Panc1 (cell line): ENCODE measurements around the gene MIOX.

ENCODE experiments used
- POLR2AphosphoS5 ChIP-seq: IDR thresholded peaks from 2 replicates; pipeline ENCODE4 v1.6.1; 2012; ENCODE audit warnings: mild to moderate bottlenecking, low read depth, low read length, moderate library complexity
- SIN3A ChIP-seq: IDR thresholded peaks from 2 replicates; pipeline ENCODE4 v1.6.1; 2012; ENCODE audit warnings: low read depth, mild to moderate bottlenecking, low read length, moderate library complexity, borderline replicate concordance; ENCODE audit not compliant: insufficient read depth
- TCF7L2 ChIP-seq: IDR thresholded peaks from 2 replicates; pipeline ENCODE4 v1.6.1; 2011; ENCODE audit warnings: mild to moderate bottlenecking, low read depth, low read length, inconsistent platforms
- TF ChIP-seq, protein P1 (sequence below): fragments of 450-650 bp; IDR thresholded peaks from 2 replicates; pipeline ENCODE4 v1.5.1; 2017; ENCODE audit warnings: mild to moderate bottlenecking
- TF ChIP-seq, protein P2 (sequence below), 2 experiments: IDR thresholded peaks; 2 replicates each; pipeline ENCODE4 v1.6.1; 2011 to 2012; ENCODE audit warnings: low read depth in 2 of 2, control low read depth in 1 of 2, low read length in 1 of 2, mild to moderate bottlenecking in 1 of 2, moderate library complexity in 1 of 2; ENCODE audit not compliant: insufficient read depth in 1 of 2

DNA sequence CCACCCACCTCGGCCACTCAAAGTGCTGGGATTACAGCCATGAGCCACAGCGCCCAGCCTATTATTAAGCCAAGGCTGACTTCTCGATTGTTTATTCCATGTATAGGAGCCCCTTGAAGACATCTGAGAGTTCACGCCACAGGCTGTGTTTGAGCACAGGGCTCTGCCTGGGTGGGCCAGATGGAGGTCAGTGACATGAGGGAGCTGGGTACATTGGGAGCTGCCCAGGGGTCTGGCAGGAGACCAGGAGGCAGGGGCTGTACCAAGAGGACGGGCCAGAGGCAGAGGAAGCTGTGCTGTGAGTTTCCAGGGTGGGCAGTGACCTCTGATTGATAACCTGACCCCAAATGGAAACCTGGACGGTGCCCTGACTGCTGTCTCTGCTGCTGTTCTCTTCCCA is 15.4 kb downstream of the MIOX start:
- TF ChIP-seq, protein P1, sequence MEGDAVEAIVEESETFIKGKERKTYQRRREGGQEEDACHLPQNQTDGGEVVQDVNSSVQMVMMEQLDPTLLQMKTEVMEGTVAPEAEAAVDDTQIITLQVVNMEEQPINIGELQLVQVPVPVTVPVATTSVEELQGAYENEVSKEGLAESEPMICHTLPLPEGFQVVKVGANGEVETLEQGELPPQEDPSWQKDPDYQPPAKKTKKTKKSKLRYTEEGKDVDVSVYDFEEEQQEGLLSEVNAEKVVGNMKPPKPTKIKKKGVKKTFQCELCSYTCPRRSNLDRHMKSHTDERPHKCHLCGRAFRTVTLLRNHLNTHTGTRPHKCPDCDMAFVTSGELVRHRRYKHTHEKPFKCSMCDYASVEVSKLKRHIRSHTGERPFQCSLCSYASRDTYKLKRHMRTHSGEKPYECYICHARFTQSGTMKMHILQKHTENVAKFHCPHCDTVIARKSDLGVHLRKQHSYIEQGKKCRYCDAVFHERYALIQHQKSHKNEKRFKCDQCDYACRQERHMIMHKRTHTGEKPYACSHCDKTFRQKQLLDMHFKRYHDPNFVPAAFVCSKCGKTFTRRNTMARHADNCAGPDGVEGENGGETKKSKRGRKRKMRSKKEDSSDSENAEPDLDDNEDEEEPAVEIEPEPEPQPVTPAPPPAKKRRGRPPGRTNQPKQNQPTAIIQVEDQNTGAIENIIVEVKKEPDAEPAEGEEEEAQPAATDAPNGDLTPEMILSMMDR = no peak
- TF ChIP-seq TCF7L2 (no peak), POLR2AphosphoS5 (no peak), SIN3A (no peak)
- TF ChIP-seq, protein P2, sequence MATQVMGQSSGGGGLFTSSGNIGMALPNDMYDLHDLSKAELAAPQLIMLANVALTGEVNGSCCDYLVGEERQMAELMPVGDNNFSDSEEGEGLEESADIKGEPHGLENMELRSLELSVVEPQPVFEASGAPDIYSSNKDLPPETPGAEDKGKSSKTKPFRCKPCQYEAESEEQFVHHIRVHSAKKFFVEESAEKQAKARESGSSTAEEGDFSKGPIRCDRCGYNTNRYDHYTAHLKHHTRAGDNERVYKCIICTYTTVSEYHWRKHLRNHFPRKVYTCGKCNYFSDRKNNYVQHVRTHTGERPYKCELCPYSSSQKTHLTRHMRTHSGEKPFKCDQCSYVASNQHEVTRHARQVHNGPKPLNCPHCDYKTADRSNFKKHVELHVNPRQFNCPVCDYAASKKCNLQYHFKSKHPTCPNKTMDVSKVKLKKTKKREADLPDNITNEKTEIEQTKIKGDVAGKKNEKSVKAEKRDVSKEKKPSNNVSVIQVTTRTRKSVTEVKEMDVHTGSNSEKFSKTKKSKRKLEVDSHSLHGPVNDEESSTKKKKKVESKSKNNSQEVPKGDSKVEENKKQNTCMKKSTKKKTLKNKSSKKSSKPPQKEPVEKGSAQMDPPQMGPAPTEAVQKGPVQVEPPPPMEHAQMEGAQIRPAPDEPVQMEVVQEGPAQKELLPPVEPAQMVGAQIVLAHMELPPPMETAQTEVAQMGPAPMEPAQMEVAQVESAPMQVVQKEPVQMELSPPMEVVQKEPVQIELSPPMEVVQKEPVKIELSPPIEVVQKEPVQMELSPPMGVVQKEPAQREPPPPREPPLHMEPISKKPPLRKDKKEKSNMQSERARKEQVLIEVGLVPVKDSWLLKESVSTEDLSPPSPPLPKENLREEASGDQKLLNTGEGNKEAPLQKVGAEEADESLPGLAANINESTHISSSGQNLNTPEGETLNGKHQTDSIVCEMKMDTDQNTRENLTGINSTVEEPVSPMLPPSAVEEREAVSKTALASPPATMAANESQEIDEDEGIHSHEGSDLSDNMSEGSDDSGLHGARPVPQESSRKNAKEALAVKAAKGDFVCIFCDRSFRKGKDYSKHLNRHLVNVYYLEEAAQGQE (IDR thresholded peaks at IDR 0.05; ENCODE audit: insufficient read depth in 1 of 2, low read depth in 2 of 2, low read length in 1 of 2) = no peak
